ENCODE results near the gene SLC45A1.

GRCh38 chr1:8285965-8286364 lies 31.9 kb upstream of the SLC45A1 start:
- TF ChIP-seq POLR2A (IDR thresholded peaks at IDR 0.05): no peak
- TF ChIP-seq CTCF (IDR thresholded peaks at IDR 0.05): no peak

All from heart left ventricle (tissue), 13 donors.